Stimulated activated CD8-positive, alpha-beta memory T cell treated with anti-CD3 and anti-CD28 coated beads, Interleukin-15, amount 100 ng/mL, for 4 hours (primary cell): ENCODE results near the gene DPYSL4.
A peak's percentile ranks its signal among the peaks of the same experiment; 100 is the strongest.

Source experiments
- DNase-seq, 2 donors: peaks; one replicate each; pipeline ENCODE4 v3.0.0-alpha.2; 2020; ENCODE audit warnings: low read depth in 2 of 2

The DPYSL4 gene

DNA sequence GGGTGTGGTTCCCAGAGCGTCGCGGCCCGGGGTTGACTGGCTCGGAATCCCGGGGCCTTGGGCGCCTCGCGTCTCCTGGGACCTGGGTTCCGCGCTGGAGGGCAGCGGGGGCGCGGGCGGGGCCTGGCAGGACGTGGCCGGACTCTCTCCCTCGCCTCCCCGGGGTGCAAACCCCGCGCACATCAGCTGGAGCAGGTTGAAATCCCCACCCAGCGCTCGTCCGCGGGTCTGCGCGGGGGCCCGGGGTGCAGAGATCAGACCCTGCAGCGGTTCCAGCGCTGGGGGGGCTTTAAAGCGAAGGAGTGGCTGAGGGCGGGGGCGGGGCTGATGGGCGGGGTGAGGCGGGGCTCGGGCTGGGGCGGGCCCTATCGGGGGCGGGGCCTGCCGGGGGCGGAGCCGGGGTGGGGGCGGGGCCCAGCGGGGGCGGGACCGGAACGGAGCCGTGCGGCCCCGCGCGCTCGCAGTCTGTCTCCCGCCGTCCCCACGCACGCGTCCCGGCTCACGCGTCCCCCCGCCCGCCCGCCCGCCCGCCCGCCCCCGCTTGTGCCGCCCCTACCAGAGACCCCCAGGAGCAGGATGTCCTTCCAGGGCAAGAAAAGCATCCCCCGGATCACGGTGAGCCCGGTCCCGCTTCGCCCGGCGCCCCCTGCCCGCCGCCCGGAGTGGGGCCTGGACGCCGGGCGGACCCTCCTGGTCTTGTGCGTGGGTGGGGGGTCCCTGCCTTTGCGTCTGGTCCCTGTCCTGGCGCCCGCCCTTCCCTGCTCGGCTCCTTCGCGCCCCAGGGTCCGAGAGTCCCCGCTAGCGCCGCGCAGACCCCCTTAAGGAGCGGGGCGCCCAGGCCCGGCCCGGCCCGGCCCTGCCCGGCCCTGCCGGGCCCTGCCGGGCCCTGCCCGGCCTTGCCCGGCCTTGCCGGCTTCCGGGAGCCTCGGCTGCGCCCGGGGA lies at the start of gene DPYSL4:
Gene DPYSL4 (plus strand): TSS at position 461 of the 942 bp plus-strand sequence. CDS start 116 bp downstream, at position 577.
- DNase-seq, result no peak

DNA sequence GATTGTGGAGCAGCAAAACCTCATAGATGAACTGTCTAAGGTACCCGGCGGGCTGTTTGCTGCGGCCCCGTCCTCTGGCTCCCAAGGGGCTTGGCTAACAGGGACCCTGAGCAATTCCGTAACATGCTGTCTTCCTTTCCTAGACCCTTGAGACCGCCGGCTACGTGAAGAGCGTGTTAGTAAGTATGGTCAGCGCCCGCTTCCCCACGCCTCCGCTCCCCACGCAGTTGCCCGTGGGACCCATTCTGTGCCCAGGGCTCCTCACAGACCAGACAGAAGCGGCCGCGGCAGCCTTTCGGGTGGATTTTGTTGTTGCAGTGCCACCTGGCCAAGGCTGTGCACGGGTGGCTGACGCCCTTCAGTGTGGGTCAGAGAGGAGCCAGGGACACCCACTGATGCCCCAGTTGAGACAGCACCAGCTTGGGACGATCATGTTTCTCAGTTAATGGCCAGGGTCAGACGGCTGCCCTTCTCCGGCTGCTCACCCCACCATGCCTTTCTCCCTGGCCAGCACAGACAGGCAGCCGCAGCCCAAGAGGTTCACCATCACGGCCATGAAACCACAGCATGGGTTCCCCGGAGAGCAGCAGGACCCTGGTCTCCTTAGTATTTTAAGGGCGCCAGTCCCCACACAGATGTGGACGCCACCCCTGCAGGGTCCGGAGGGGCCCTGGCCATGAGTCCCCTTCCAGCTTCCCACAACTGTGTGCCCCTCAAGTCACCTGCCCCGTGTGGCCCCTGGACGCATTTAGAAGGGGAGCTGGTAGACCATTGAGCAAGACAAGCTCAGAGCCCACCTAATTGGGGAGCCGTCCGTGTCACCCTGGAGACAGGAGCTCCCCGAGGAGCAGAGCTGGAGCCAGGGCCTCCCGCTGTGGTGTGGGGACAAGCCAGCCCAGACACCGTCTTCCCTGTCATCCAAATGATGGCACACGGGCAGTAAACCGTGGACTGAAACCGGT lies 49.4 kb upstream of the DPYSL4 start:
- no peak for DNase-seq

DNA sequence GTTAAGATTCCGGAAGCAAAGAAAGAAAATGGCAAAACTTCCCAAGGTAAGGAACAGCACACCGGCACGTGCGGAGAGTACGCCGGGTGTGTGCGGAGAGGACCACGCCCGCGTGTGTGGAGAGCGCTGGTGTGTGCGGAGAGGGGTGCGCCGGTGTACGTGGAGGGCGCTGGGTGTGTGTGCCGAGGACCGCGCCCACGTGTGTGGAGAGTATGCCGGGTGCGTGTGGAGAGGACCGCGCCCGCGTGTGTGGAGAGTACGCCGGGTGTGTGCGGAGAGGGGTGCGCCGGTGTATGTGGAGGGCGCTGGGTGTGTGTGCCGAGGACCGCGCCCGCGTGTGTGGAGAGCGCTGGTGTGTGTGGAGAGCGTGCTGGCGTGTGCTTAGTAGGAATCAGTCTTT lies 48.6 kb upstream of the DPYSL4 start:
- DNase-seq, result no peak

DNA sequence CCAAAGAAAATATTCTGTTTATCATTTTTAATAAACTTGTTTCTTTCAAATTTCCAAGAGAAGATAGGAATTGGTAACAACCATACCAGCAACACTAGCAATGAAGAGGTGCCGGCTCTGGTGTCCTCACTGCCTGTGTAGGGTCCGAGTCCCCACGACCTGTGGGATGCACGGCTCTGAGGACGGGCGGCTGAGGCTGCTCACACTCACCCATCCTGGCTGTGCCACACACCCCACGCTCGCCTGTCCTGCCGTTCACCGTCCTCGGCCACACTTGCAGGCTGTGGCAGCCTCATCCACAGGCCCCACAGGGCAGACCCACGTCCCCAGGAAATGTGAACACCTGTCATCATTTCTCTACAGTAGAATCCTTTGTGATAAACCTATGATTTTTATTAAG lies 48.2 kb upstream of the DPYSL4 start:
- DNase-seq, result no peak

DNA sequence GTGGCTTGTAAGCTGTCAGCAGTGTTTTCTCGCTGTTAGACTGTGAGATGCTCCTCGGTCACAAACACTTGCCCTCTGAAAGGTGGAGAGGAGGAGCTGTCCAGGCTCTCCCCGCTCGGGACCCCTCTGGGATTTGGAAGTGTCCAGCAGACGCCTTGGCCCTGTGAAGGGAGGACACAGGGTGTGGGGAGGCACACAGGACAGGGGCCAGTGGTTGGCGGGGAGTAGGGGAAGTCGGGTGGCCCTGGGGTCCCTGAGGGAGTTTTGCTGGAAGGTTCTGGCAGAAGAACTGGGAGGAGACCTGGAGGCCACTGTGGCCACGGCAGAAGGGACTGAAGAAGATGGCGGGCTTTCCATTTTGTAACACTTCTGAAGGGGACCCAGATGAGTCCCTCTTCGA lies 47.2 kb upstream of the DPYSL4 start:
- DNase-seq, result no peak

DNA sequence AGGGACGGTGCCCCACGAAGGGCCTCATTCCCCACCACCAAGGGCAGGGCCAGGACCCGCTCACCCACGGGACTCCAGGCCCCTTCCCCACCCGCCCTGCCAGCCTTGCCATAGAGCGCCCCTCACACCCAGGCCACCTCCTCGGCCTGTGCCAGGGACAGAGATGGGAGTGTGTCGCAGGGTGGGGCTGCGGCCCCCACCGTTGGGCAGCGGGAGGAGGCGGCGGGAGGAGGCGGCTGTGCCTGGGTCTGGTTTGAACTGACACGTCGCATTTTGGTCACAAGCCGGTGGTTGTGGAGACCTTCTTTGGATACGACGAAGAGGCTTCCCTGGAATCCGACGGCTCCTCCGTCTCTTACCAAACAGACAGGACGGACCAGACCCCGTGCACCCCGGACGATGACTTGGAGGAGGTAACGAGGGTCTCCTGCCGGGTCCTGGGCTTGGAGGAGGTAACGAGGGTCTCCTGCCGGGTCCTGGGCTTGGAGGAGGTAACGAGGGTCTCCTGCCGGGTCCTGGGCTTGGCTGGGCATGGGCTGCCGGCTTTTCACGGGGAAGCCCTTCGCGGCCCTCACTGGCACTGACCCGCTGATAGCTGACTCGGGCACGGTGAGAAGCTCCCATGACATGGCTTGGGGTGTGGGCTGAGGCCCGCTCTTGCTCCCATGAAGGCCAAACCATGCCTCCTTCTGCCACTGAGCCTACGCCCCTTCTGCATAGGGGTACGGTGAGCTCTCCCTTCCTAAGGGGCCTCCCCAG lies 46.4 kb upstream of the DPYSL4 start:
- DNase-seq, result no peak

DNA sequence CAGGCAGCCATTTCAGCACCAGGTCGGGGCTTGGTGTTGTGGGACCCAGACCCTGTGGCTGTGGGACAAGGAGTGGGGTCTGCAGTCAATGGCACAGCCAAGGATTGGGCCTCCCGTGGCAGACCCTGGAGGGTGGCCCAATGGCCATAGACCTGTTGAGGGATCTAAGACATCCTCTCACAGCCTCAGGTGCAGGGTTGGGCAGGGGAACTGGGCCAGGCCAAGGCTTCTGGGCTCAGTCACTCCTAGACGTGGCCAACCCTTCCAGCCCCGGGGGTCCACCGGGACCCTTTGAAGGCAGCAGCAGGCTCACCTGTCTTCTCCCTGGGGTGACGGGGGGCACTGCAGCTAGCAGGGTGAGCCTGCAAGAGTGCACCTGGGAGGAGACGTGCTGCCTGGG lies 45.7 kb upstream of the DPYSL4 start:
- DNase-seq, result no peak

DNA sequence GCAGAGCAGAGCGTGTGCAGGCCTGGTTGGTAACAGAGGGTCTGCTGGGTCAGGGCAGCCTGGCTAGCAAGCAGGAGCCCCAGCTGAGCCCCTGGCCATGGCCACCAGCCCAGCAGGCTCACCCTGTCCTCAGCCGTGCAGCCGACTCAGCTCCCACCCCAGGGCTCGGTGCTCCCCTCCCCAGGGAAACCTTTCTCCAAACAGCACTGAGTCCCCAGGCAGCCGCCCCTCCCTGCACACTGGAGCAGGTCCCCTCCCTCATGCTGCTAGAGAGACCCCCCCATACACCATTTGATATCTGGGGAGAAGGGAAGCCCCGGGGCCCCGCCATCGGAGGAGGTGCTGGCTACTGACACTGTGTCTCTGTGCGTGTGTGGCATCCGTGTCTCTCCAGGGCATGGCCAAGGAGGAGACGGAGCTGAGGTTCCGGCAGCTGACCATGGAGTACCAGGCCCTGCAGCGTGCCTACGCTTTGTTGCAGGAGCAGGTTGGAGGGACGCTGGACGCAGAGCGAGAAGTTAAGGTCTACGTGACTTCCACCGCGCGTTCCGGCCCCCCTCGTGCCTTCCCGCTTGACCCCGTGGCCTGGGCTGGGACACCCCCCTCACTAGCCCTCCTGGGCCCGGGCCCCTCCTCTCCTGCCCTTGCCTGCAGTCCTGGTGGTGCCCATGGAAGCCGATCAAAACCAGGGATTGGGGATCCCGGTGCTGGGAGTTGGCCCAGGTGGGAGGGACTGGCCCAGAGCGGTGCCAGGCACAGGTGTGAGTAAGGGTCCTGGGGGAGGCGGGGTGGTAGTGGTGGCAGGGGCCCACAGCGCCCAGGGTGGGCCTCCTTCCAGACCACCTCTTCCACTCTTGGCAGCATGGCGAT lies 45.0 kb upstream of the DPYSL4 start:
- no peak for DNase-seq

DNA sequence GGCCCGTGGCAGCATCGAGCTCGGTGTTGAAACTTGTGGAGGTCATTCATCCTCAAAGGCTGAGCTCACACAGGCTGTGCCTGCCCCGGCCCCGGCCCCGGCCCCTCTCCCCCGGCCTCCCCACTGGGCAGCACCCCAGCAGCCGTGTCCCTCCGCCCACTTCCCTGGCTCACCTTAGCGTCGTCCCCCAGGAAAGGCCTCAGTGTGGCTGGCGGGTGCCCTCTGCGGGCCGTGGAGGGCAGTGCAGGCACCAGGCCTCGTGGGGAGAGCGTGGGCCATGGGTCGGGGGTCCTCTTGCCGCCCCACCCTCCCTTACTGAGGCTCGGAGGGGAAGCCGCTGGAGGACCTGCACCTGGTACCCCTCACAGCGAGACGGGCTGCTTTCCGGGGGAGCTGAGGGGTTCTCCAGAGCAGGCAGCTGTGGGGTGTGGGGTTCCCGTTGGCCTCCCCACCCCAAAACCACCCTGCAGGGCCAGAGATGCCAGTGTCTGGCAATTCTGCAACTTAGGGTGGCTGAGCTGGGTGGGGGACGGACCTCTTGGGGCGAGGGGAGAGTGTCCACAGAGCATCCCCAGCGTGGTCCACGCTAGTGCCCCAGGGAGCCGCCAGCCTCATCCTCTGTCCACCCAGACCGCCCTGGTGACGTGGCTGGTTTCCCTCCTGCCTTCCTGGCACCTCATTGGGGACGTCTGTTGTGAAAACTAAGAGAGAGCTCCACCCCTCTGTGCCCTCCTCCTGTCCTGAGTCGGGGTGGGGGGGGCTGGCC lies 44.2 kb upstream of the DPYSL4 start:
- peak in 1 of 2 donors; percentile 8 for DNase-seq

DNA sequence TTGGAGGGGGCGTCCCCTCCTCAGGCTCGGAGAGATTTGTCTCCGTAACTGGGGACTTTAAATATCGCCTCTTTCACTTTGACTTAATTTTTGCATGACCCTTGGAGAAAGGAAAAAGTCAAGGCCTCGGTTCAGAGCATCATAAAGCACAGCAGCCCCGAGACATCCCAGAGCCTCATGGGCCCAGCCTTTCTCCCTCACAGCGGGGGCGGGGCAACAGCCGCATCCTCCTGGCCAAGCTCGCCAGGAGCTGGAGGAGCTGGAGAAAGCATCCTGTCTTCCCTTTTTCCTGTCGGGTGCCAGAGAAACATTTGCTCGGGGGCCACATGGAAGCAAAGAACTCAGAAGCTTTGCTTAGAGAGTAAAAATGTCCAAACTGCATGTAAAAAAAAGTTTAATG lies 43.6 kb upstream of the DPYSL4 start:
- no peak for DNase-seq

DNA sequence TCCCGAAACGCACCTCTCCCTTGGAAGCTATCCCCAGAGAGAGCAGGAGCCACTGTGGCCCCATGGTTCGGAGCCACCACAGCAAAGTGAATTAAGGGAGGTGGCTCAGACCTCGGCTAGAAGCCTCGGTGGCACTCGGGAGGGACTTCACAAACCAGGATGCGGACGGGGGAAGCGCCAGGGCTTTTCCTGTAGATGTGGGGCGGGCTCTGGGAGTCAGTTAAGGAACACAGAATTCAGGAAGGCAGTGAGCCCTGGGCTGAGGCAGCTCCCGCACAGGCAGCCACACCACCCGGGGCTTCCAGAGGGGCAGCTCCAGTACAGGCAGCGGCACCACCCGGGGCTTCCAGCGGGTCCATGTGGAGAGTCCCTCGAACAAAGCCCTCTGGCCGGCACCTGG lies 42.7 kb upstream of the DPYSL4 start:
- DNase-seq, result no peak

DNA sequence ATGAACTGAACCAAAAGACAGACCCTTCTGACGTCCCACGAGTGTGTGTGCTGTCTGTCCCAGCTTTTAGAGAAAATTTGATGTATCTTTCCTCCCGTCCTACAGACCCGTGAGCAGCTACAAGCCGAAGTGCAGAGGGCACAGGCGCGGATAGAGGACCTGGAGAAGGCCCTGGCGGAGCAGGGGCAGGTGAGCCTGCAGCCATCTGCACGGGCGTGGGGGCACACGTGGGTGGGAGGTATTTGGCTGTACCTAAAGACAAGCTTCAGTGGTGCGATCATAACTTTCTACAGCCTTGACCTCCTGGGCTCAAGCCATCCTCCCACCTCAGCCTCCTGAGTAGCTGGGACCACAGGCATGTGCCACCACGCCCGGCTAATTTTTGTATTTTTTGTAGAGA lies 41.7 kb upstream of the DPYSL4 start:
- no peak for DNase-seq

DNA sequence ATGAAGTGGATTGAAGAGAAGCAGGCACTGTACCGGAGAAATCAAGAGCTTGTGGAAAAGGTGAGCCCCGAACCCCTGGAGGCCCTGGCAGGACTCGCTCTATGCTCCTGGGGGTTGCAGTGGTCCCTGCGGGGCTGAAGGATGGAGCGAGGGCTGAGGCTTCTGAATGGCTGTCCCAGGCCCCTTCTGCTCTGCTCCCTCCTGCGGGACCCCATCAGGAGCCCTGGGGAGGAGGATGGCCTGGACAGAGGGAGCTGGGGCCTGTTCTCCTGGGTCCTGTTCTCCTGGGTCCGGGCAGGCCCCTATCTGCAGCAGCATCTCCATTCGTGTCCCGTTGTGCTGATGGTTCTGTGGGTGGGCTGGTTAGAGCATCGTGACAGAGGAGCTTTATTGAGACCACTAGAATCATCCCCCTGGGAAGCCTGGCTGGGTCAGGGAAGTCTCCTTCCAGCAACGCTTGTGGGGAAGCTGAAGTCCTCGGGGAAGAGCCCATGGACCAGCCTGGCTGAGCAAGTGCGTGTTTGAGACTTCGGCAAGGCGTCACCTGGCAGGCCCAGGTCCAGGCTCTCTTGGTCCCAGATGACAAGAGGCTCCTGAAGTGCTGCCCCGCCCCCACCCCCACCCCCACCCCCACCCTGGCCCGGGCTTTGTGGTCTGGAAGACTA lies 41.1 kb upstream of the DPYSL4 start:
- no peak for DNase-seq

DNA sequence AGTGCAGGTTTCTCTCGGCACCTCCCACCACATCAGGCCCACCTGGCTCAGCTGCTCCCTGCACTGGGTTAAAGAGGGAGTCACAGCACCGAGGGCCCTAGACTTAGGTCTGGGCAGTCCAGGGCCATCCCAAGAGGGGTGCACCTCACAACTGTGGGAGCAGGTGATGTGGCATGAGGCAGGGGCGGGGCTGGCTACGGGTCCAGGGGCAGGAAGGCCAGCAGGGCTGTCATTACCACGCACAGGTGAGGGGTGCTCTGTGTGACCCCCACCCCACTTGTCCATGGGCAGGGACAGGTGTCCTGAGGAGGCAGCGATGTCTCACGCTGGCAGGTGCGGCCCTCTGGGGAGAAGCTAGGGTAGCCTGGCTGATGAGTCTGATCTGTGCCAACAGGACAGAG lies 40.5 kb upstream of the DPYSL4 start:
- DNase-seq, result no peak

DNA sequence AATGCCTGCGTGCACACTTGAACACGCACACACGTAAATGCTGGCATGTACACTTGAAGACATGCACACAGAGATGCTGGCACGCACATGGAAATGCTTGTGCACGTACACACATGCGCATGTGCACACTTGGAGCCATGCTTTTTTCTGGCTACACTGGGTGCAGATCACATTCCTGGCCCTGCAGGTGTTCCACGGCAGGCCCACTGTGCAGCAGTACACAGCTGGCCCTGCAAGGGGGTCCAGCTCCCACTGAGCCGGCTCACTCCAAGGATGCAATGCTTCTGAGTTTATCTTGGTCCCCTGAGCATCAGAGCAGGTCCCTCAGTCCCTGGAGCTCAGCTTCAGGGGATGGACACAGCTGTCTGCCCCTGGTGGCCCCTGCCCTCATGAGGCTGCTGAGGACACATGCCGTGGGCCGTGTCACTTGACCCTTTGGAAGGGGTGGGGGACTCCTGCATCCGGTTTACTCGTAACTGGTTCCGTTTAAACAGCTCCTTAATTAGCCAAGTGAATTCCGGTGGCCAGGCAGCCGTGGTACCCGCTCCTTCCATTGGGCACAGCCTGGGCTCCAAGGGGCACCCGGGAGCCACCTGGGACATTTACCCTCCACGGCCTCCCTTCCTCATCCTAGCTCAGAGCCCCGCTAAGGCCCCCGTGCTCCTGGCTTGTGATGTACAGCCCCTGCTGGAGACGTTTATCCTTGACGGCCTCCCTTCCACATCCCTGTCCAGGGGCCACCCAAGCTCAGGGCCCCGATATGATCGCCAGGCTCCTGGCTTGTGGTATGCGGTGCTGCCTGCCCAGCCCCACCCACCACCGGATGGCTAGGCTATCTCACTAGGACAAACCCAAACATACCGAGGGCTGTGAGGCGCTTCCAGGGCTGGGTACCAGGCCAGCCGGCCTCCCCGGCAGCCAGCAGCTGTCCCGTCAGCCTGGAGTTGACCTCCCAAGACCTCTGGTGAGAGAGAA lies 39.5 kb upstream of the DPYSL4 start:
- DNase-seq, result no peak

DNA sequence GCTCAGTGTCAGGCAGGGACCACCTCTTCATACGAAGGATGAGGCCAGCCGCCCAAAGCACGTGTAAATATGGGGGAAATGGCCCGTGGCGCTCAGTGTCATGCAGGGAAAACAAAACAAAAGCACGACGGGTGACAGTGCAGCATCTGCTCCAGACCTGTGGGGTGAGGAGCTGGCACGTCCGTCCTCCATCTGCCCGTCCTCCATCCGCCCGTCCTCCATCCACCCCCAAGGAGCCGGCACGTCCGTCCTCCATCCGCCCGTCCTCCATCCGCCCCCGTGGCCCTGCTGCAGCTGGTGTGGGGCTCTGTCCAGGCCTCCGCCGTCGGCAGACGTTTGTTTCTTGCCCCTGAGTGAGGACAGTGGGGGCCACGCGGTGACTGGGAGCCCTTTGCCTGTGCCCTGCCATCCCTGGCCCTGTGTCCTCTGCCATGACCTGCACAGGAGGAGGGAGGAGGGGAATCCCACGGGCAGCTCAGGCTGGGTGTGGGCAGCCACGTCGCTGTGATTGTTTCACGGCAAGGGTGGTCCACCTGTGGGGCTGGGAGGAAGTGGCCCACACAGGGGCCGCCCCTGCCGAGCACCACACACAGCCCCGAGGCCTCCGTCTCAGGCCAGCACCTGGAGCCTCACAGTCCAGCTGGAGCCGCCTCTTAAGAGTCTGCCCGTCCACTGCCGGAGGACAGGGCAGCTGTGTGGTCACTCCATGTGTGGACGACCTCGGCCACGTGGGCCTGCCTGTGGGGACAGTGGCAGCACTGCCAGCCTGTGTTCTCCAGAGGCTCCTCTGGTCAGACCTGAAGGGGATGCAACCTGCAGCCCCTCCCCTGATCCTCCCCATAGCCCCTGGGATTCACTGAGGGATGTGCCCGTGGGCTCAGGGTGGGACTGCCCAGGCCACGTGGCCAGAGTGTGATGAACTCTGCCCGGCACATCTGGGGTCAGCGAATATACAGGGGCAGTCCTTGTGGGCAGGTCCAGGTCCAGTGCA lies 38.2 kb upstream of the DPYSL4 start:
- no peak for DNase-seq

DNA sequence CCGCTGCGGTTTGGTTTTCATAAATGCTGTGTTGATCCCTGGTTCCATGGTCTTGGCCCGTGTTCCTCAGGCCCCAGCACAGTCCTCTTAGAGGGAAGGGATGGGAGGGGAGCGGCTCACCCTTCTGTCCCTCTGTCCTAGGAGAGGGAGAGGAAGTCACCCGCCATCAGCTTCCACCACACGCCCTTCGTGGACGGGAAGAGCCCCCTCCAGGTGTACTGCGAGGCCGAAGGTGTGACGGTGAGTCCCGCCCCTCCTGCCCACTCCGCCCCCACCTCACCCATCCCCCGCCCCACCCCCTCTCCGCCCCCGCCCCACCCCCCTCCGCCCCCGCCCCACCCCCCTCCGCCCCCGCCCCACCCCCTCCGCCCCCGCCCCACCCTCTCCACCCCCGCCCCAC lies 37.5 kb upstream of the DPYSL4 start:
- DNase-seq, result no peak
